Stimulated activated CD4-positive, alpha-beta T cell treated with anti-CD3 and anti-CD28 coated beads, Interleukin-4, amount 100 ng/mL, for 24 hours (primary cell): ENCODE results near the gene CORO6.
A peak's percentile ranks its signal among the peaks of the same experiment; 100 is the strongest.

Source experiments
- DNase-seq: peaks from one replicate; pipeline ENCODE4 v3.0.0-alpha.2; 2020

The CORO6 gene

DNA sequence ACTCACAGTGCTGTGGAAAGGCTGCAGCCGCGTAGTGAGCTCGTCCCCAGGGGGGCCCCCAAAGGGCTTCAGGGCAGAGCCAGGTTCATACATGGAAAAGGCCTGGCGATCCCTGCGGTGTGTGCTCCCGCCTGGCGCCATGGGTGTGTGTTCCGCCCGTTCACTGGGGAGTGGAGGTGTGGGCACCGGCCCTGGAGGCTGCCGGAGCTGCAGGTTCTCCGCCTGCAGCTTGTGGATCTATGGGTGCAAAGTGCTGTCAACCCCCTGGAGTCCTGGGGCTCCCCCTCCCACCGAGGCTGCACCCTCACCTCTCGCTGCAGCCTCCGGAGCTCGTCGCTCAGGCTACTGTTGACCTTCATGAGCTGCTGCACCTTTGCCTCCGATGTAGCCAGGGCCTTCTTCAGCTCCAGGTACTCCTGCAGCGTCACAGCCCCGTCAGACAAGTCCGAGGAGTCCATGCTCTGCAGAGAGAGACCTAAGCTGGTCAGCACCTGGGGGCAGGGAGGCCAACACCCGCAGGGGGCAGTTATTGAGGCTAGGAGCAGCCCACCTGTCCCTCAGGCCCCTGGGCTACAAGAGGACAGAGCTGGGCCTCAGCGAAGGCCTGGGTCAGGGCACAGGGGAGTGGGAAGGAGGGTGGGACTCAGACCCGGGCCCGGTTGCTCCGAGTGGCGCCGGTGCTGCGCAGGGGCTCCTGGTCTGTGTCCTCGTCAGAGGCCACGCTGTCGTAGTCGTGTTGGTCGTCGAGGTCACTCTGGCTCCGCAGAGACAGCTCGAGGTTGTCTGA is 46.3 kb downstream of the CORO6 start:
- no peak for DNase-seq

DNA sequence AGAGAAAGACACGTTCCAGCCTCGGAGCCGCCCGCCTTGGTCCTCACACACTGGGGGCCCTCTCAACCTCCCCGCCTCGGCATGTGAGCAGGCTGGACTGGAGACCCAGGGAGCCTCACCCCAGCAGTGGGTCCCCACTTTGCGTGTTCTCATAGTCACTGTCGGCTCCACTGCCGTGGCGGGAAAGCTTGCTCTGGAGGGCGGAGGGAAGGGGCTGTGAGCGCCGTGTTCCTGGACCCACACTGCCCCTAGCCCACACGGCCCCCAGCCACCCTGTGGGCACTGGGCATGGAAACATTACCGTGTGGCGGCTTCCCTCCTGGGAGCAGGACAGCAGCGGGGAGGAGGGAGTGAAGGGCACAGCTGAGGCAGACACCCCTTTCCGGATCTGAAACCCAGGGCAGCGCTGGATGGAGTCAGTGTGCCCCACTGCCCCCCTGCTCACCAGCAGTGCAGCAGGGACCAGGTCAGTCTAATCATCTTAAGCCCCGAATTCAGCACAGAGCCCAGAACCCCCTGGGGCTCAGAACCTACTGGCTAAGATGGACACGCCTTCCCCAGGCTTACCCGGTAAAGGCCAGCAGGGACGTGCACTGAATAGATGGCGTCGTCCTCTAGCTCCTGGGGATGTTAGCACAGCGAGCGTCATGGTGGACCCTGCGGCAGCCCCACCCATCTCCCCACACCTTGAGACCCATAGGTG is 47.0 kb downstream of the CORO6 start:
- DNase-seq = no peak

DNA sequence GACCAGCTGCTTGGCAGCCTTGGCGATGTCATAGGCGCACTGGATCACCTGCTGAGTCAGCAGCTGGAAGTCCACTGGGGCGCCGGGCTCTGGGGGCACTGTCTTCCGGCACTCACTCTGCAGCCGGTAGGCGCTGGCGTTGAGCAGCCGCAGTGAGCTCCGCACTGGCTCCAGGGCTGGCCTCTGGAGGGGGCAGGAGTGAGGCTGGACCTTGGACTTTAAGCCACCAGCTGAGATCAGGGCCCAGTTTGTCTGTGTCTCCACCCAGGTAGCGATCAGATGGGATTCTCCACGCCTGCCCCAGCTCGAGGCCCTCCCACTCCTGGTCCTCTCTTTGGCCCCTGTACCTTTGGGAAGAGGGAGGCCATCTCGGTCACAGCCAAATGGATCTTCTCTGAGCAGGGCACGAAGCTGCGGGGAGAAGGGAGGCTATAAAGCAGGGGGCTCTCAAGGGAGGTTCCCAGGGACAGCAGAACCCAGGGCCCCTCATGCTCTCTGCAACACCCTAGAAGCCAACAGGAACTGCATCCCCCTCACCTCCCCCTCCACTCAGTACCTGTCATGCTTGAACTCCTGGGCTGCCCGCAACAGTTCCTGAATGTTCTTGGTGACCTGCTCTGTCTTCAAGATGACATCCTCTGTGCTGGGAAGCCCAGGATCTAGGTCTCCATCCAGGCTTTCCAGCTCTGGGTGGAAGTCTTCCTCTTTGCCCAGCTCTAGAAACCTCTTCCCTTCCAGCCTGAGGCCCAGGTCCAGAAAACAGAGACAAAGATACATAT is 47.8 kb downstream of the CORO6 start:
- no peak for DNase-seq

DNA sequence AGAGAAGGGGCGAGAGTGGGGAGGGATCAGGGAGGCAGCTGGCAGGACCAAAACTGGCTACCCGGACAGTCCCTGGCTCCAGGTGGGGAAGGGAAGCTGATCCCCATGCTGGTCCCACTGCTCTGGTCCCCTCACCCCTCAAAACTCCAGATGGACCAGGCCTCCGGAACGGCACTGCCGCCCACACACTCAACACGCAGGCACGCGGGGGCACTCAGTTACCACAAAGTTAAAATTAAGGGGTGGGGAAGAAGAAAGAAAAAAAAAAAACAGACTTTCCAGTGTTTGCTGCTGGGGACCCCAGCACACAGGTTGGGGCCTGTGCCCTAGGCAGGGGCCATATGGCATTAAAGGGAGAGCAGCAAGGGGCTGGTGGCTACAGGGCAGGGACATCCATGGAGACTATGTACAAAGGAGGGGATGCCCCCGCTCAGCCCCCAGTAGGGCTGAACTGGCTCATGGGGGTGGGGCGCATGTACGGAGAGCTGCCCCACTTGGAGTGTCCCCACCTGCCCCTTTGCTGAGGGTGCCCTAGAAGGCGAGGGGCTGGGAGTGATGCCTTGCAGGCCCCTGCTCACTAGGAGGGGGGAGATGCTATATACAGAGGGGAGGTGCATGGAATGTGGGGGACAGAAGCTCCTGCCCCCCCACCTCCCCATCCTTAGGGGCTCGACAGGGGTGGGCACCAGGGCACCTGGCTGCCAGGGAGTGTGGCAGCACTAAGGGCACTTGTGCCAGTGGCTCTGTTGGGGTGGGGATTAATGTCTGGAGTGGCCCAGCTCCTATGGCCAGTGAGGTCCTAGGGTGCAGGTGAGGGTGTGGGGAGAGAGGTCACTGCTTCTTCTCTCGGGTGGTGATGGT is 48.6 kb downstream of the CORO6 start:
- DNase-seq = no peak

DNA sequence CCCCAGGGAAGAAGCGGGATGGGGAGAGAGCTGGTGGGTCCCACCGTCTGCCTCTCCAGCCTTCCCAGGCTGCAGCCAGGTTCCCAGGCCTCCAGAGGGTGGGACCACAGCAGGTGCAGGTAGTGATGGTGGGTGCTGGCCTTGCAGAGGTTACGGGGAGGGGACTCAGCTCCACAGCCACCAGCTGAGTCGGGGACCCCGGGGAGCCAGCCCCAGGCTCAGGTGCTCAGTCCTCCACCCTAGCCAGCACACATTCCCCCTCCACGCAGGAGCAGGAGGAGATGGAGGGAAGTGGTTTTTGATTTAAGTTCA is 49.2 kb downstream of the CORO6 start:
- no peak for DNase-seq

DNA sequence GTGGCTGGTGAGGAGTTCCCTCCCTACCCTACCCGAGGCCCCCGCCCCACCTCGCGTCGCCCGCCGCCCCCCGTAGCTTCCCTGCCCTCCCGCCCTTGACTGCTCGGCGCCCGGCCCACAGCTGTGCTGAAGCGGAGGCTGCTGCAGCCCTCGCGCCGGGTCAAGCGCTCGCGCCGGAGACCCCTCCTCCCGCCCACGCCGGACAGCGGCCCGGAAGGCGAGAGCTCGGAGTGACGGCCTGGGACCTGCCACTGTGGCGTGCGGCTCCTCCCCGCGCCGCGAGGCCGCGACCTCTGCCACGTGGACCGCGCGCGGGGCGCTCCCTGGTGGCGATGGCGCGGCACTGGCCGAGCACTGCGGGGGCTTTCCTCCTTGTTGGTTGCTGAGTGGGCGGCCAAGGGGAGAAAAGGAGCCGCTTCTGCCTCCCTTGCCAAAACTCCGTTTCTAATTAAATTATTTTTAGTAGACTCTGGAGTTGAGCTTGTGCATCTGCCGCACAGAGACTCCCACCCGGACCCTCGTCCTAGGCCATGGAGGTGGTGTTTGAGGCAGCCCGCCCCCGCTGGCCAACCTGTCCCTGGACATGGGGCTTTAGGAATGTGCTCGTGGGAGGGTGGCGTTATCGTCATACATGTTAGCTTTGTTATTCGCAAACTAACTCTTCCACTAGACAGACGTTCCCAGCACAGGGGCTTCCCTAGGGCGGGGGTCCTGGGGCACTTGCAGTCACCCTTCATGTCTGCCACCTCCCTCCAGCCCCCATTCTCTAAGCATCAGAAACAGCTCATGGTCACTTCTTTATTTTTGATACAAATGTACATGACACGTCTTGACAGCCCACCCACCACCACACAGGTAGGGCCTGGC is 49.8 kb downstream of the CORO6 start:
- peak; percentile 51 for DNase-seq

DNA sequence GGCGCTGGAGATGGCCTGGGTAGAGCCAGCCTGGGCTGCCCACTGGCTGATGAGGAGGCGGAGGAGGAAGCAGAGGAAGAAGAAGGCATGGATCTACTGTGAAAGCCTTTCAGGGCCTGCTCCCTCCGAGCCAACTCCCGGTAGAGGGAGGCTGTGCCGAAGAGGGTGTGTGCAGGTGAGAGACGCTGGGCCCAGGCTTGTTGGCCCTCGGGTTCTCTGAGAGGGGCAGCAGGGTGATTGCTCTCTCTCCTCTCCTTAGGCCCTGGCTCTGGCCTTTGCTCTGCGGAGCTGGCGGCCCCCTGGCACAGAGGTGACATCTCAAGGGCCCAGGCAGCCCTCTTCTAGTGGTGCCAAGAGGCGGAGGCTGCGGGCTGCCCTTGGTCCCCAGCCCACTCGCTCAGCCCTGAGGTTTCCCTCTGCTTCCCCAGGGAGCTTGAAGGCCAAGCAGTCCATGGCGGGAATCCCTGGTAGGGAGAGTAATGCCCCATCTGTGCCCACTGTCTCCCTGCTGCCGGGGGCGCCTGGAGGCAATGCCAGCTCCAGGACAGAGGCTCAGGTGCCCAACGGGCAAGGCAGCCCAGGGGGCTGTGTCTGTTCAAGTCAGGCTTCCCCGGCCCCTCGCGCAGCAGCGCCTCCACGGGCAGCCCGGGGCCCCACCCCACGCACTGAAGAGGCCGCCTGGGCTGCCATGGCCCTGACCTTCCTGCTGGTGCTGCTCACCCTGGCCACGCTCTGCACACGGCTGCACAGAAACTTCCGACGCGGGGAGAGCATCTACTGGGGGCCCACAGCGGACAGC is 50.6 kb downstream of the CORO6 start:
- no peak for DNase-seq

DNA sequence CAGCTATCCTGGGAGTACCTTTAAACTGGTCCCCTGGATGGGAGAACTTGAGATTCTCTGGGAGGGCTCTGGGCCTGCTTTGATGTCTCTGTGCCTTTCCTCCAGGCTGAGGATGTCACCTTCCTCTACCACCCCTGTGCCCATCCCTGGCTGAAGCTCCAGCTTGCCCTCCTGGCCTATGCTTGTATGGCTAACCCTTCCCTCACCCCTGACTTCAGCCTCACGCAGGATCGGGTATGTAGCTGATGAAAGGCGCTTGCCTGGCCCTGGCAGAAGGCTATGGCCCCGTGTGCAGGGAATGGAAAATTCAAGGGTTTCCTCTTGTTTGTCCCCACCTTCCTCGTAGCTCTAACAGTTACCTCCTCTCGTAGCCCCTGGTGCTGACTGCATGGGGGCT is 51.2 kb downstream of the CORO6 start:
- DNase-seq = no peak

DNA sequence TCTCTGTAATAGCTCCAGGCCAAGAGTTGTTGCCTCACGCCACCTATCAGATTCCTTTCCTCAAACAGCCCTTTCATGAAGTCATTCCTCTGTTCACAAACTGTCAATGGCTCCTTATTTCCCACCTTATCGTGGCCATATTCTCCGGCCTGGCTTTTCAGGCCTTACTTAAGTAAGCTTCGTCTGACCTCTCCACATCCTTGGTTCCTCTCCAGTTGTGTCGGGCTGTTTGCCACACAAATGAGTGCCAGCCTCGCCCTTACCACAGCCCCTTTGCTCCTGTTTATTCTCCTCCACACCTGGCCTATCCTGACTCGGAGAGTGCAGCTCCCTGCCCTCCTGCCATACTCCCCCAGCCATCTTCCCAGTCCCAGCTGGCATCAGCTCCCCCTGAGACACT is 52.2 kb downstream of the CORO6 start:
- DNase-seq = no peak

DNA sequence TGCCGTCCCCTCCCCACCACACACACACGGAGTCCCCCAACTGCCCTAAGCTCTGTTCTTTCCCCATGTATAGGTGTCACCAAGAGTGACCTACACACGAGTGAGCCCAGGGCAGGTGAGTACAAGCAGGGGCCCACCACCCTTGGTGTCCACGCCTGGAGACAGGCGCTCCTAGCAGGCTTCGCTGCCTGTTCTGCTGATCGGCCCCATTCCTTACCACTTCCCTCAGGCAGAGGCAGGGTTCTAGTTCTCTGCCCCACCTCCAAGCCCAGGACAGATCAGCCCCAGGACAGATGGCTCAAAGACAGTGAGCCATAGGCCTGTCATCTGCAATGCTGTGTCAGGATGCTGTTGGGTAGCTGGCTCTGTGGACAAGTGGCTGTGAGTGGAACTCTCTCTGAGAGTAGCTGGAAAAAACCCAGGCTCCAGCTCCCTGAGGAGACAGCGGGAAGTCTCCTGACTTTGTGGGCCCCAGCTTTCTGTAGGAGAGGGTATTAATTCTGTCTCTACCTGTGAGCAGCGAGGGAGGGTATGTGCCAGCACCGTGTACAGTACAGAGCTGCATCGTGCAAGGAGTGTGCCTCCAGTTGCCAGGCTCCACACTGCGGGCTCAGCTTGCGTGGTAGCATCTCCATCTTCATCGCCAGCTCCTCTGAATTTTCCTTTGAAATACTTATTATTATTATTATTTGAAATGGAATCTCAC is 53.3 kb downstream of the CORO6 start:
- no peak for DNase-seq

DNA sequence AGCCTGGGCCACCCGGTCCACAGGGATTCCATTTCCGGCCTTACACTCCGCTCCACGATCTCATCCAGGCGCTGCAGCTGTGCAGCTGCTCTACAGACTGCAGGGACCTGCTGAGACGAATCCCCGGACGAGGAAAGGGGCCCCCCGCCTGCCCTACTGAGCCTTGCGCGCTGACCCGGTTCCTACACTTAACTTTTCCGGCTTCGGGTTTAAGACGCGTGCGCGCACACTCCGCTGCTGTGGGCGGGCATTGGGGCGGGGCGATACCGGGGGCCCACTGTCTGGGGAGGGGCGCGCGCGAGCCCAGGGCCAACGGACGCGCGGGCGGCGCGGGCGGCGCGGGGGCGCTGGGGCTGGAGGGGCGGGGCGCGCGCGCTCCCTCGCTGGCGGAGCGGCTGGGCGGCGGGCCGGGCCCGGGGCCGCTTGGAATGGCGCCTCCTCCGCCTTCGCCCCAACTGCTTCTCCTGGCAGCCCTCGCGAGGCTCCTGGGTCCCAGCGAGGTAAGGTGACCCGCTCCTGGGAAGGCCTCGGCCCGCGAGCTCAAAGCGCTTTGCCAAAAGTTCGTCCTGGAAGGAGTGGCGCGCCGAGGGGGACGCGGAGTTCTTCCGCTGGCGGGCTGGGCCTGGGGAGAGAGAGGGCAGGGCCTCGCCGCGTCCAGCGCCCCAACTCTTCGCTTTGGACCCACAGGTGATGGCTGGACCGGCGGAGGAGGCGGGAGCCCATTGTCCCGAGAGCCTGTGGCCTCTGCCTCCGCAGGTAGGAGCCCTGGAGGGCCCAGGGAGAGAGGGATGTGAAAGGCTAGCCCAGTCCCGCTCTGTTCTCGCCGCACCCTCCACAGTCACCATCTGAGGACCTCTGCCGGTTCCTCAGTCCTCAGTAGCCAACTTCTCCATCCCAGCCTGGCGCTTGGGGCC is 54.1 kb downstream of the CORO6 start, which contains the start of gene TP53I13:
TP53I13 (plus strand) TSS at position 371 of the 914 bp plus-strand sequence; CDS start at position 429, 58 bp downstream.
- peak; percentile 88 for DNase-seq

DNA sequence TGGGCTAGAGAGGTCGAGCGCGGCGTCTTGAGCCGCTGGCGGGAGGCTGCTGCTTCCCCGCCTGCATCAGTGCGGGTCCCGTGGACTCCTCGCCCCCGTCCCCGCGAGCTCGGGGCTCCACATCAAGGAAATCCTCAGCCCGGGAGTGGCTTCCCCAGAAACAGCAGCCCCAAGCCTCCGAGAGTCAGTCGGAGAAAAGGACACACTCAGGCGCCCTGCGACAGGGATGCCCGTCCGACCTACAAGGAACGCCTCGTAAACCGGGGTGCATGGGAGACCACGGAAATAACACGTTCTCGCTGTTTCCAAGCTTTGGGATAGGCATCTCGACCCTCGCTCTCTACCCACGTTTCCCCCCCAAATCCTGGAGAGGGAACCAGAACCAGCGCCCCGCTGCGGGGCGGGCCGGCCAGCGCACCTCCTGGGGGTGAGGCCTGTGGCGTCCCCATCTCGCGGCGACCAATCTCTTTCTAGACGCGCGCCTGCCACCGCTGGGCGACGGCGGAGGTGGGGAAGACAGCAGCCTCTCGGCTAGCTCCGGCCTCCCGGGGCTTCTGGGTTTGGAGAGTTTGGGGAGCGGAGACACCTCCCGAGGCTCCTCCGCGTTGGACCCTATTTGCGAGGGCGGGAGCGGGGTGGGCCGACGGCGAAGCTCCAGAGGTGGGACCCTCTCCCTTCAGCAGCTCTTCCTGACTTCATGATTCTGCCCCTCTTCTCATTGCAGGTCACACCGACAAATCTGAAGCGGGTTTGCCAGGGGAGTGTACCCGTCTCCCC is 55.0 kb downstream of the CORO6 start:
- peak; percentile 78 for DNase-seq

DNA sequence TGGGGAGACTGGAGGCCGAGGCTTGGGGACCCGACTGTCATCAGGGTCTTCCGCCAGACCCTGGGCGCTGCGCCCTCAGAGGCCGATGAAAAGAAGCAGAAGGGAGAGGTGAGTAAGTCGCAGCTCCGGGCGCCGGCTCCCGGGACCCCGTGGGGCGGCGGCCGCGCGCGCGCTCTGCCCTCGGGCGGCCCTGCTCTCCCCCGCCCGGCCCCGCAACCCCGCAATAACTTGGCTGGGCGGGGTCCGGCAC is 55.5 kb downstream of the CORO6 start:
- DNase-seq = no peak

DNA sequence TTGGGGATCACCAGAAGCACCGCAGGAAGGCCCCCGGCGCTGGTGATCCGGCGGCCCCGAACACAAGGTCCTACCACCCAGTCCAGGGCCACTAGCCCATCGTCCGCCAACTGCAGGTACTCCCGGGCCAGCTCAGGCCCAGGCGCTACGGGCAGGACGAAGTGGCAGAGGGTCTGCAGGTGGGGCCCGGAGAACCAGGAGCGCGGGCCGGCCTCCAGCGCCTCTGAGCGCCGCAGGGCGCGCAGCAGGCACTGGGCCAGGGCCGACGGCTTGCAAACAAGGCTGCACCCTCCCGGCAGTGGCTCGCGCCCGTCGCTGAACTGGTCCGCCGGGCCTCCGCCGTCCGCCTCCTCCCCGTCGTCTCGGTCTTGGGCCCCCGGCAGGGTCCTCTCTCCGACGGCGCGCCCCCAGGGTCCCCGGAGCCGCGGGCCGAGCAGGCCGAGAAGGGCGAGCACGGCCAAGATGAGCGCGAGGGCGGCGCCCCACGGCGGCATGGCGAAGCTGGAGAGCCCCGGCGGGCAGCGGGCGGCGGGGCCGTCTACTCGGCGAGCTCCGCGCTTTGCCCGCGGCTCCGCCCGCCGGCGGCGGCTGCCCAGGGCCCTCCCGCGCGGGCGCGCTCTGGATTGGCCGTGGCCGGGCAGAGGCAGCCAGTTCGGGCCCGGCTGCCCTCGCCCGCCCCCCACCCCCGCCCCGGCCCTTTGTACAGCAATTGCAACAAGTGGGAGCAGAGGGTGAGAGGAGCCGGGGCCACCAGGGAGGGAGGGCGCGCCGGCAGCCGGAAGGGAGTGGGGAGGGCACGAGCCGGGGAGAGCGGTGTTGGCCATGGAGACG is 56.0 kb downstream of the CORO6 start, which contains the start of gene ABHD15:
ABHD15 (minus strand) TSS at position 565 of the 831 bp plus-strand sequence; CDS start at position 494, 71 bp downstream.
- DNase-seq = peak; percentile 51

DNA sequence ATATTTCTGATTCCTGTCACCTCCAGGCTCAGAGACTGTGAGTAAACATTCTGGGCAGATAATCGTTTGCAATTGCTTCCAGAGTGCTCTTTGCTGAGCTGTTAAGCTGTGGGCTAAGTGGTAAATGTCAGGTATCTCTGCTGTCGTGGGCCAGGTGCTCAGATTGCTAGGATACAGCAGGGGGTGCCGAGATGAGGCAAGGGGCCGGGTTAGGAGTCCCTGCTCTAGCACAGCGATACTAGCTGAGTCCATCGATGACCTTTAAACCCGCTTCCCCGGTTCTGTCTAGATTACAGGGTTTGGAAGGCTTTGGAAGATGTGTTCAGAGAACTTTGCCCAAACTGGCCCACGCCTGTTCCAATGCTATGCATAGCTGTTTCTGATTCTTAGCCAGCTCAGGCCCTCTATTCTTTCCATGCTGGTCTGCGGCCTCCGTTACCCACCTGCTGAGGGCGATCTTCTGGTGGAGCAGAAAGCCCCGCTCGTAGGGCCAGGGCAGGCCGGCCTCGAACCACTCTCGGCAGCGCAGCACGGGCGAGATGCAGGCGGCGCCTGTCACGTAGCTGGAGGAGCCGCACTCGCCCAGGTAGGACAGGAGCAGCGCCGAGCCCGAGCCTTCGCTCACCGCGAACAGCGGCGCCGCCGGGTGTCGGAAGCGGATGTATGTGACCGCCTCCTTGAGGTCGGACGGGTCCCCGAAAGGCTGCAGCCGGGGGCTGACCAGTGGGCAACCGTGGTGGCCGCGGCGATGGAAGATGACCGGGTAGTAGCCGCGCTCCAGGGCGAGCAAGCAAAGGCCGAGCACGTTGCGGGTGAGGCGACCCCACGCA is 56.9 kb downstream of the CORO6 start:
- DNase-seq = peak; percentile 52
